Neural cell (in vitro differentiated cells): ENCODE measurements around the gene GLB1L3.

Experiments
- CTCF ChIP-seq: fragments of 450-650 bp; IDR thresholded peaks from 2 replicates; pipeline ENCODE4 v1.5.1; 2014; ENCODE audit warnings: antibody characterized with exemption, mild to moderate bottlenecking, moderate library complexity; ENCODE audit not compliant: poor library complexity, severe bottlenecking
- EP300 ChIP-seq: fragments of 450-650 bp; conservative IDR thresholded peaks from 2 replicates; pipeline ENCODE4 v1.6.1; 2014; ENCODE audit warnings: antibody characterized with exemption, mild to moderate bottlenecking, moderate library complexity; ENCODE audit not compliant: poor library complexity, severe bottlenecking
- EZH2 ChIP-seq: fragments of 200-600, 300-800 bp; shearing (Covaris generic), sonication (generic); IDR thresholded peaks from 2 replicates; pipeline ENCODE4 v1.6.1; 2014; ENCODE audit warnings: antibody characterized with exemption, low read length, borderline replicate concordance, mild to moderate bottlenecking; ENCODE audit not compliant: insufficient read depth, poor library complexity, severe bottlenecking
- POLR2AphosphoS5 ChIP-seq: IDR thresholded peaks from 2 replicates; pipeline ENCODE4 v1.6.1; 2012
- RAD21 ChIP-seq: fragments of 450-650 bp; conservative IDR thresholded peaks from 2 replicates; pipeline ENCODE4 v1.6.1; 2014; ENCODE audit warnings: antibody characterized with exemption, mild to moderate bottlenecking, moderate library complexity

GRCh38 chr11:134260503-134260902, 15.7 kb upstream of the GLB1L3 start:
- TF ChIP-seq CTCF: no peak
- no peak for TF ChIP-seq EZH2
- TF ChIP-seq EP300: no peak
- no peak for TF ChIP-seq POLR2AphosphoS5
- no peak for TF ChIP-seq RAD21
